ENCODE measurements around the gene AIFM1.

DNA sequence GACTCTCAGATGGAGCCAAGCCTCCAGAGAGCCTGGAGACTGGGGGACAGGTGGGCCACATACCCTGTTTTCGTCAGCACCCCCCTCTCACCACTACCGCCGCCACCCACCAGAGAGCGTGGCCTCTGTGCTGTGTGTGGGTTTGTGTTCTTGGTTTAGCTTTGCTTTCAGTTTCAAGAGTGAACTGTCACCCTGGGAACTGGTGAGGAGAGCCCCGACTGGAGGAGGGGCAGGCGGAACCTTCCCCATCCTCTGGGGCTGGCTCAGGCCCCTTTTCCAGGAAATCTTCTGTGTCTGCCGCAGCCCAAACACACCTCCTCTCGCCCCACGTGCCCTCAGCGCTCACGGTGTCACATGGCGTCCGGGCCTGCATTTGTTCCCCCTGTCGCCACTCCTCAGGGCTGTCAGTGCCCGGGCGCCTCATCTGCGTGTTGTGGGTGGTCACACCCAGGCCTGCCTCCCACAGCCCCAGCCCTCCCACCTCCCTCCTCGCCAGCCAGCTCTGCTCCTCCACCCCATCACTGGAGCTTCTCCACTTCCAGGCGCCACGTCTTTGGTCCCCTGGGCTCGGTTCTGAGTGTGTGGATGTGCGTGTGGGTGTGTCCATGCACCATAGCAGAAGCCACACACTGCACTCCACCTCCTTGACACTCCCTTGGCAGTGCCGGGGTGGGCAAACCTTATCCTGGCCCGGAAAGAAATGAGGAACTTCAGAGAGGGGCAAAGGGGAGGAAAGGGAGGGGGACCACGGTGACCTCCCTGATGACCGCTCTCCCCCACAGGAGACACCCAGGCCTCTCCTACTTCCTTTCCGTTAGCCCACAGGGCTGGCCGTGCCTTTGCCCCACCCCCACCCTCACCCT, 83.2 kb downstream of the AIFM1 start:
- TF ChIP-seq, protein P1, sequence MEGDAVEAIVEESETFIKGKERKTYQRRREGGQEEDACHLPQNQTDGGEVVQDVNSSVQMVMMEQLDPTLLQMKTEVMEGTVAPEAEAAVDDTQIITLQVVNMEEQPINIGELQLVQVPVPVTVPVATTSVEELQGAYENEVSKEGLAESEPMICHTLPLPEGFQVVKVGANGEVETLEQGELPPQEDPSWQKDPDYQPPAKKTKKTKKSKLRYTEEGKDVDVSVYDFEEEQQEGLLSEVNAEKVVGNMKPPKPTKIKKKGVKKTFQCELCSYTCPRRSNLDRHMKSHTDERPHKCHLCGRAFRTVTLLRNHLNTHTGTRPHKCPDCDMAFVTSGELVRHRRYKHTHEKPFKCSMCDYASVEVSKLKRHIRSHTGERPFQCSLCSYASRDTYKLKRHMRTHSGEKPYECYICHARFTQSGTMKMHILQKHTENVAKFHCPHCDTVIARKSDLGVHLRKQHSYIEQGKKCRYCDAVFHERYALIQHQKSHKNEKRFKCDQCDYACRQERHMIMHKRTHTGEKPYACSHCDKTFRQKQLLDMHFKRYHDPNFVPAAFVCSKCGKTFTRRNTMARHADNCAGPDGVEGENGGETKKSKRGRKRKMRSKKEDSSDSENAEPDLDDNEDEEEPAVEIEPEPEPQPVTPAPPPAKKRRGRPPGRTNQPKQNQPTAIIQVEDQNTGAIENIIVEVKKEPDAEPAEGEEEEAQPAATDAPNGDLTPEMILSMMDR (conservative IDR thresholded peaks at IDR 0.05; ENCODE audit: low read depth in 2 of 2) = no peak
- TF ChIP-seq, protein P2, sequence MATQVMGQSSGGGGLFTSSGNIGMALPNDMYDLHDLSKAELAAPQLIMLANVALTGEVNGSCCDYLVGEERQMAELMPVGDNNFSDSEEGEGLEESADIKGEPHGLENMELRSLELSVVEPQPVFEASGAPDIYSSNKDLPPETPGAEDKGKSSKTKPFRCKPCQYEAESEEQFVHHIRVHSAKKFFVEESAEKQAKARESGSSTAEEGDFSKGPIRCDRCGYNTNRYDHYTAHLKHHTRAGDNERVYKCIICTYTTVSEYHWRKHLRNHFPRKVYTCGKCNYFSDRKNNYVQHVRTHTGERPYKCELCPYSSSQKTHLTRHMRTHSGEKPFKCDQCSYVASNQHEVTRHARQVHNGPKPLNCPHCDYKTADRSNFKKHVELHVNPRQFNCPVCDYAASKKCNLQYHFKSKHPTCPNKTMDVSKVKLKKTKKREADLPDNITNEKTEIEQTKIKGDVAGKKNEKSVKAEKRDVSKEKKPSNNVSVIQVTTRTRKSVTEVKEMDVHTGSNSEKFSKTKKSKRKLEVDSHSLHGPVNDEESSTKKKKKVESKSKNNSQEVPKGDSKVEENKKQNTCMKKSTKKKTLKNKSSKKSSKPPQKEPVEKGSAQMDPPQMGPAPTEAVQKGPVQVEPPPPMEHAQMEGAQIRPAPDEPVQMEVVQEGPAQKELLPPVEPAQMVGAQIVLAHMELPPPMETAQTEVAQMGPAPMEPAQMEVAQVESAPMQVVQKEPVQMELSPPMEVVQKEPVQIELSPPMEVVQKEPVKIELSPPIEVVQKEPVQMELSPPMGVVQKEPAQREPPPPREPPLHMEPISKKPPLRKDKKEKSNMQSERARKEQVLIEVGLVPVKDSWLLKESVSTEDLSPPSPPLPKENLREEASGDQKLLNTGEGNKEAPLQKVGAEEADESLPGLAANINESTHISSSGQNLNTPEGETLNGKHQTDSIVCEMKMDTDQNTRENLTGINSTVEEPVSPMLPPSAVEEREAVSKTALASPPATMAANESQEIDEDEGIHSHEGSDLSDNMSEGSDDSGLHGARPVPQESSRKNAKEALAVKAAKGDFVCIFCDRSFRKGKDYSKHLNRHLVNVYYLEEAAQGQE (IDR thresholded peaks at IDR 0.05; ENCODE audit: unreplicated experiment) = no peak
- no peak for TF ChIP-seq EZH2 (IDR thresholded peaks at IDR 0.05; ENCODE audit: low read depth, unreplicated experiment)

All from GM23338 (cell line).